HepG2 (cell line): ENCODE measurements around the gene TLN1.

ENCODE experiments used
- IRF1 ChIP-seq: sonication (generic); formaldehyde crosslinking; IDR thresholded peaks from 2 replicates; pipeline ENCODE4 v1.4.0; 2020; ENCODE audit warnings: low read depth, mild to moderate bottlenecking, missing genetic modification reagents
- TCF12 ChIP-seq, 2 experiments: fragments of 450-650 bp in 1 of 2; sonication (generic) in 1 of 2; formaldehyde crosslinking in 1 of 2; IDR thresholded peaks; 2 replicates each; pipeline versions ENCODE4 v1.6.1 to v1.8.0; 2017 to 2022; ENCODE audit warnings: antibody characterized with exemption in 1 of 2, mild to moderate bottlenecking in 1 of 2, missing genetic modification reagents in 1 of 2, moderate library complexity in 1 of 2
- ZNF34 ChIP-seq: sonication (generic); formaldehyde crosslinking; IDR thresholded peaks from 2 replicates; pipeline ENCODE4 v1.4.0; 2020; ENCODE audit warnings: mild to moderate bottlenecking, missing genetic modification reagents, borderline replicate concordance
- TF ChIP-seq, protein P1 (sequence below): sonication (generic); formaldehyde crosslinking; IDR thresholded peaks from 2 replicates; pipeline ENCODE4 v1.4.0; 2020; ENCODE audit warnings: missing genetic modification reagents, mild to moderate bottlenecking, borderline replicate concordance
- TF ChIP-seq, protein P2 (sequence below): sonication (generic); formaldehyde crosslinking; IDR thresholded peaks from 2 replicates; pipeline ENCODE4 v1.5.0; 2020; ENCODE audit warnings: mild to moderate bottlenecking, missing genetic modification reagents, moderate library complexity

- TF ChIP-seq, protein P1, sequence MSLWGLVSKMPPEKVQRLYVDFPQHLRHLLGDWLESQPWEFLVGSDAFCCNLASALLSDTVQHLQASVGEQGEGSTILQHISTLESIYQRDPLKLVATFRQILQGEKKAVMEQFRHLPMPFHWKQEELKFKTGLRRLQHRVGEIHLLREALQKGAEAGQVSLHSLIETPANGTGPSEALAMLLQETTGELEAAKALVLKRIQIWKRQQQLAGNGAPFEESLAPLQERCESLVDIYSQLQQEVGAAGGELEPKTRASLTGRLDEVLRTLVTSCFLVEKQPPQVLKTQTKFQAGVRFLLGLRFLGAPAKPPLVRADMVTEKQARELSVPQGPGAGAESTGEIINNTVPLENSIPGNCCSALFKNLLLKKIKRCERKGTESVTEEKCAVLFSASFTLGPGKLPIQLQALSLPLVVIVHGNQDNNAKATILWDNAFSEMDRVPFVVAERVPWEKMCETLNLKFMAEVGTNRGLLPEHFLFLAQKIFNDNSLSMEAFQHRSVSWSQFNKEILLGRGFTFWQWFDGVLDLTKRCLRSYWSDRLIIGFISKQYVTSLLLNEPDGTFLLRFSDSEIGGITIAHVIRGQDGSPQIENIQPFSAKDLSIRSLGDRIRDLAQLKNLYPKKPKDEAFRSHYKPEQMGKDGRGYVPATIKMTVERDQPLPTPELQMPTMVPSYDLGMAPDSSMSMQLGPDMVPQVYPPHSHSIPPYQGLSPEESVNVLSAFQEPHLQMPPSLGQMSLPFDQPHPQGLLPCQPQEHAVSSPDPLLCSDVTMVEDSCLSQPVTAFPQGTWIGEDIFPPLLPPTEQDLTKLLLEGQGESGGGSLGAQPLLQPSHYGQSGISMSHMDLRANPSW (CRISPR knock-in tag), result no peak
- TF ChIP-seq, protein P2, sequence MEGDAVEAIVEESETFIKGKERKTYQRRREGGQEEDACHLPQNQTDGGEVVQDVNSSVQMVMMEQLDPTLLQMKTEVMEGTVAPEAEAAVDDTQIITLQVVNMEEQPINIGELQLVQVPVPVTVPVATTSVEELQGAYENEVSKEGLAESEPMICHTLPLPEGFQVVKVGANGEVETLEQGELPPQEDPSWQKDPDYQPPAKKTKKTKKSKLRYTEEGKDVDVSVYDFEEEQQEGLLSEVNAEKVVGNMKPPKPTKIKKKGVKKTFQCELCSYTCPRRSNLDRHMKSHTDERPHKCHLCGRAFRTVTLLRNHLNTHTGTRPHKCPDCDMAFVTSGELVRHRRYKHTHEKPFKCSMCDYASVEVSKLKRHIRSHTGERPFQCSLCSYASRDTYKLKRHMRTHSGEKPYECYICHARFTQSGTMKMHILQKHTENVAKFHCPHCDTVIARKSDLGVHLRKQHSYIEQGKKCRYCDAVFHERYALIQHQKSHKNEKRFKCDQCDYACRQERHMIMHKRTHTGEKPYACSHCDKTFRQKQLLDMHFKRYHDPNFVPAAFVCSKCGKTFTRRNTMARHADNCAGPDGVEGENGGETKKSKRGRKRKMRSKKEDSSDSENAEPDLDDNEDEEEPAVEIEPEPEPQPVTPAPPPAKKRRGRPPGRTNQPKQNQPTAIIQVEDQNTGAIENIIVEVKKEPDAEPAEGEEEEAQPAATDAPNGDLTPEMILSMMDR, result no peak
- no peak for TF ChIP-seq IRF1
- no peak for TF ChIP-seq TCF12 (IDR thresholded peaks at IDR 0.05)
- no peak for TF ChIP-seq TCF12 (CRISPR knock-in tag; IDR thresholded peaks at IDR 0.05)
- no peak for TF ChIP-seq ZNF34 (CRISPR knock-in tag)
Observed at GRCh38 chr9:35691757-35692301, 40.2 kb downstream of the TLN1 start.
